ENCODE data around the gene P3H4.

Gene P3H4

GRCh38 chr17:41823141-41823524 lies 11.4 kb upstream of the P3H4 start:
- H3K4me3 ChIP-seq (replicated peaks; ENCODE audit: insufficient read depth, low read length): no peak overlapping the region
- H3K27me3 ChIP-seq (ENCODE audit: insufficient read depth, poor library complexity, severe bottlenecking): no peaks in the 10 kb centered on the region
- H3K27ac ChIP-seq (replicated peaks): no peak overlapping the region
- TF ChIP-seq POLR2AphosphoS5 (IDR thresholded peaks at IDR 0.05; ENCODE audit: low read depth) (no peak), SPI1 (IDR thresholded peaks at IDR 0.05; ENCODE audit: borderline replicate concordance, low read depth) (no peak), GABPA (IDR thresholded peaks at IDR 0.05; ENCODE audit: low read depth) (no peak)
- TF ChIP-seq, protein P1, sequence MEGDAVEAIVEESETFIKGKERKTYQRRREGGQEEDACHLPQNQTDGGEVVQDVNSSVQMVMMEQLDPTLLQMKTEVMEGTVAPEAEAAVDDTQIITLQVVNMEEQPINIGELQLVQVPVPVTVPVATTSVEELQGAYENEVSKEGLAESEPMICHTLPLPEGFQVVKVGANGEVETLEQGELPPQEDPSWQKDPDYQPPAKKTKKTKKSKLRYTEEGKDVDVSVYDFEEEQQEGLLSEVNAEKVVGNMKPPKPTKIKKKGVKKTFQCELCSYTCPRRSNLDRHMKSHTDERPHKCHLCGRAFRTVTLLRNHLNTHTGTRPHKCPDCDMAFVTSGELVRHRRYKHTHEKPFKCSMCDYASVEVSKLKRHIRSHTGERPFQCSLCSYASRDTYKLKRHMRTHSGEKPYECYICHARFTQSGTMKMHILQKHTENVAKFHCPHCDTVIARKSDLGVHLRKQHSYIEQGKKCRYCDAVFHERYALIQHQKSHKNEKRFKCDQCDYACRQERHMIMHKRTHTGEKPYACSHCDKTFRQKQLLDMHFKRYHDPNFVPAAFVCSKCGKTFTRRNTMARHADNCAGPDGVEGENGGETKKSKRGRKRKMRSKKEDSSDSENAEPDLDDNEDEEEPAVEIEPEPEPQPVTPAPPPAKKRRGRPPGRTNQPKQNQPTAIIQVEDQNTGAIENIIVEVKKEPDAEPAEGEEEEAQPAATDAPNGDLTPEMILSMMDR (IDR thresholded peaks at IDR 0.05; ENCODE audit: insufficient read depth, low read length): no peak
- DNase-seq (ENCODE audit: low read depth in 1 of 2, low spot score in 1 of 2): no peak

DNA sequence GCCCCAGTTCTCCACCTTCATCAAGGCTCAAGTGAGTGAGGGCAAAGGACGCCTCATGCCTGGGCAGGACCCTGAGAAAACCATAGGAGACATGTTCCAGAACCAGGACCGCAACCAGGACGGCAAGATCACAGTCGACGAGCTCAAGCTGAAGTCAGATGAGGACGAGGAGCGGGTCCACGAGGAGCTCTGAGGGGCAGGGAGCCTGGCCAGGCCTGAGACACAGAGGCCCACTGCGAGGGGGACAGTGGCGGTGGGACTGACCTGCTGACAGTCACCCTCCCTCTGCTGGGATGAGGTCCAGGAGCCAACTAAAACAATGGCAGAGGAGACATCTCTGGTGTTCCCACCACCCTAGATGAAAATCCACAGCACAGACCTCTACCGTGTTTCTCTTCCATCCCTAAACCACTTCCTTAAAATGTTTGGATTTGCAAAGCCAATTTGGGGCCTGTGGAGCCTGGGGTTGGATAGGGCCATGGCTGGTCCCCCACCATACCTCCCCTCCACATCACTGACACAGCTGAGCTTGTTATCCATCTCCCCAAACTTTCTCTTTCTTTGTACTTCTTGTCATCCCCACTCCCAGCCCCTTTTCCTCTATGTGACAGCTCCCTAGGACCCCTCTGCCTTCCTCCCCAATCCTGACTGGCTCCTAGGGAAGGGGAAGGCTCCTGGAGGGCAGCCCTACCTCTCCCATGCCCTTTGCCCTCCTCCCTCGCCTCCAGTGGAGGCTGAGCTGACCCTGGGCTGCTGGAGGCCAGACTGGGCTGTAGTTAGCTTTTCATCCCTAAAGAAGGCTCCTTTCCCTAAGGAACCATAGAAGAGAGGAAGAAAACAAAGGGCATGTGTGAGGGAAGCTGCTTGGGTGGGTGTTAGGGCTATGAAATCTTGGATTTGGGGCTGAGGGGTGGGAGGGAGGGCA lies 10.7 kb upstream of the P3H4 start:
- Histone ChIP-seq H3K4me3 (replicated peaks; ENCODE audit: insufficient read depth, low read length) (no peak overlapping the region), H3K27me3 (ENCODE audit: insufficient read depth, poor library complexity, severe bottlenecking) (no peaks in the 10 kb centered on the region), H3K27ac (replicated peaks) (no peak overlapping the region)
- DNase-seq (ENCODE audit: low read depth in 1 of 2, low spot score in 1 of 2): no peak
- TF ChIP-seq, protein P1 (IDR thresholded peaks at IDR 0.05; ENCODE audit: insufficient read depth, low read length): no peak
- TF ChIP-seq, protein P2, sequence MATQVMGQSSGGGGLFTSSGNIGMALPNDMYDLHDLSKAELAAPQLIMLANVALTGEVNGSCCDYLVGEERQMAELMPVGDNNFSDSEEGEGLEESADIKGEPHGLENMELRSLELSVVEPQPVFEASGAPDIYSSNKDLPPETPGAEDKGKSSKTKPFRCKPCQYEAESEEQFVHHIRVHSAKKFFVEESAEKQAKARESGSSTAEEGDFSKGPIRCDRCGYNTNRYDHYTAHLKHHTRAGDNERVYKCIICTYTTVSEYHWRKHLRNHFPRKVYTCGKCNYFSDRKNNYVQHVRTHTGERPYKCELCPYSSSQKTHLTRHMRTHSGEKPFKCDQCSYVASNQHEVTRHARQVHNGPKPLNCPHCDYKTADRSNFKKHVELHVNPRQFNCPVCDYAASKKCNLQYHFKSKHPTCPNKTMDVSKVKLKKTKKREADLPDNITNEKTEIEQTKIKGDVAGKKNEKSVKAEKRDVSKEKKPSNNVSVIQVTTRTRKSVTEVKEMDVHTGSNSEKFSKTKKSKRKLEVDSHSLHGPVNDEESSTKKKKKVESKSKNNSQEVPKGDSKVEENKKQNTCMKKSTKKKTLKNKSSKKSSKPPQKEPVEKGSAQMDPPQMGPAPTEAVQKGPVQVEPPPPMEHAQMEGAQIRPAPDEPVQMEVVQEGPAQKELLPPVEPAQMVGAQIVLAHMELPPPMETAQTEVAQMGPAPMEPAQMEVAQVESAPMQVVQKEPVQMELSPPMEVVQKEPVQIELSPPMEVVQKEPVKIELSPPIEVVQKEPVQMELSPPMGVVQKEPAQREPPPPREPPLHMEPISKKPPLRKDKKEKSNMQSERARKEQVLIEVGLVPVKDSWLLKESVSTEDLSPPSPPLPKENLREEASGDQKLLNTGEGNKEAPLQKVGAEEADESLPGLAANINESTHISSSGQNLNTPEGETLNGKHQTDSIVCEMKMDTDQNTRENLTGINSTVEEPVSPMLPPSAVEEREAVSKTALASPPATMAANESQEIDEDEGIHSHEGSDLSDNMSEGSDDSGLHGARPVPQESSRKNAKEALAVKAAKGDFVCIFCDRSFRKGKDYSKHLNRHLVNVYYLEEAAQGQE (IDR thresholded peaks at IDR 0.05; ENCODE audit: insufficient replicate concordance, low read depth): no peak
- TF ChIP-seq GABPA (IDR thresholded peaks at IDR 0.05; ENCODE audit: low read depth) (no peak), POLR2AphosphoS5 (IDR thresholded peaks at IDR 0.05; ENCODE audit: low read depth) (no peak), SPI1 (IDR thresholded peaks at IDR 0.05; ENCODE audit: borderline replicate concordance, low read depth) (no peak)

- TF ChIP-seq GABPA (IDR thresholded peaks at IDR 0.05; ENCODE audit: low read depth): no peak
- no peak overlapping the region for H3K27ac ChIP-seq (replicated peaks)
- no peak for DNase-seq (ENCODE audit: low read depth in 1 of 2, low spot score in 1 of 2)
- no peaks in the 10 kb centered on the region for H3K27me3 ChIP-seq (ENCODE audit: insufficient read depth, poor library complexity, severe bottlenecking)
- H3K4me3 ChIP-seq (replicated peaks; ENCODE audit: insufficient read depth, low read length): no peak overlapping the region
Observed at GRCh38 chr17:41821776-41822175, 10.0 kb upstream of the P3H4 start.

DNA sequence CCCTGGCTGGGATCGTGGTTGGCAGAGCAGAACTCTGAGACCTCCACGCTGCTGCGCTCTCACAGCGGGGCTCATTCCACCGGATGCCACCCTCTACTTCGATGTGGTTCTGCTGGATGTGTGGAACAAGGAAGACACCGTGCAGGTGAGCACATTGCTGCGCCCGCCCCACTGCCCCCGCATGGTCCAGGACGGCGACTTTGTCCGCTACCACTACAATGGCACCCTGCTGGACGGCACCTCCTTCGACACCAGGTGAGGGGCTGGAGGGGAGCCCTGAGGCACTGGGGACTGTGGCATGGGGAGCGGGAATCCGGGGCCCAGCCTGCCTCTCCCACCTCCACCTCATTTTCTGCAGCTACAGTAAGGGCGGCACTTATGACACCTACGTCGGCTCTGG lies 6.3 kb upstream of the P3H4 start:
- Histone ChIP-seq H3K27me3 (ENCODE audit: insufficient read depth, poor library complexity, severe bottlenecking) (peaks cover 3% of the 10 kb centered on the region), H3K4me3 (replicated peaks; ENCODE audit: insufficient read depth, low read length) (no peak overlapping the region), H3K27ac (replicated peaks) (no peak overlapping the region)
- no peak for DNase-seq (ENCODE audit: low read depth in 1 of 2, low spot score in 1 of 2)
- TF ChIP-seq POLR2AphosphoS5 (IDR thresholded peaks at IDR 0.05; ENCODE audit: low read depth): no peak
- TF ChIP-seq, protein P2 (IDR thresholded peaks at IDR 0.05; ENCODE audit: insufficient replicate concordance, low read depth): no peak
- no peak for TF ChIP-seq SPI1 (IDR thresholded peaks at IDR 0.05; ENCODE audit: borderline replicate concordance, low read depth)
- TF ChIP-seq, protein P1 (IDR thresholded peaks at IDR 0.05; ENCODE audit: insufficient read depth, low read length): no peak
- no peak for TF ChIP-seq GABPA (IDR thresholded peaks at IDR 0.05; ENCODE audit: low read depth)

All from HL-60 (cell line).